HFFc6 (cell line): ENCODE results near the gene TMBIM1. TPM values are rescaled to one million over a fixed set of nuclear protein-coding genes. Genes with fewer than 3 reads are reported as not detected.
"Not testable (repeated sequence)": the region's sequence is repeated elsewhere in the genome, so short reads cannot be mapped to it uniquely, and the experiment has no call there.

Experiments
- DNase-seq: peaks from one replicate; pipeline ENCODE4 v3.0.0-alpha.2; 2018
- H3K27ac Mint-ChIP-seq: 2 replicates; pipeline ENCODE4 v1.8.0; 2020; ENCODE audit warnings: mild to moderate bottlenecking, mixed read lengths
- H3K27me3 Mint-ChIP-seq: 2 replicates; pipeline ENCODE4 v1.8.0; 2021; ENCODE audit warnings: mild to moderate bottlenecking, moderate library complexity, mixed read lengths; ENCODE audit not compliant: insufficient read depth
- H3K36me3 Mint-ChIP-seq: 2 replicates; pipeline ENCODE4 v1.8.0; 2021; ENCODE audit warnings: low read depth, mixed read lengths
- H3K4me1 Mint-ChIP-seq: 2 replicates; pipeline ENCODE4 v1.8.0; 2020; ENCODE audit warnings: low read depth, mixed read lengths
- H3K4me3 Mint-ChIP-seq: 2 replicates; pipeline ENCODE4 v1.8.0; 2020; ENCODE audit warnings: mild to moderate bottlenecking, moderate library complexity, mixed read lengths
- H3K9me3 Mint-ChIP-seq: 2 replicates; pipeline ENCODE4 v1.8.0; 2020; ENCODE audit warnings: mild to moderate bottlenecking, mixed read lengths
- total RNA-seq, 6 experiments: library from RNA; stranded (reverse); fragmentation: NEBNext Ultra II Directional; extraction: Animal tissue kit (Norgen Biotek cat#: 25700); gene quantifications; 2 replicates in 1 of 6; 3 replicates in 5 of 6; pipeline ENCODE4 v1.2.3, GENCODE V29; 2021
- TF ChIP-seq, protein P1 (sequence below): fragments of 200-600 bp; sonication (generic); IDR thresholded peaks from 2 replicates; pipeline ENCODE4 v1.5.0; 2021; ENCODE audit warnings: antibody characterized with exemption, mild to moderate bottlenecking

Gene TMBIM1
- total RNA-seq, 6 experiments from 2014 or later: 163 to 187 (median 176) TPM

GRCh38 chr2:218317303-218317630, 25.0 kb upstream of the TMBIM1 start:
- no peak for DNase-seq
- H3K36me3 Mint-ChIP-seq: no peaks in the 10 kb centered on the region
- no peak overlapping the region for H3K27ac Mint-ChIP-seq
- peaks cover 18% of the 10 kb centered on the region for H3K4me1 Mint-ChIP-seq
- peaks cover 5% of the 10 kb centered on the region for H3K27me3 Mint-ChIP-seq
- TF ChIP-seq, protein P1, sequence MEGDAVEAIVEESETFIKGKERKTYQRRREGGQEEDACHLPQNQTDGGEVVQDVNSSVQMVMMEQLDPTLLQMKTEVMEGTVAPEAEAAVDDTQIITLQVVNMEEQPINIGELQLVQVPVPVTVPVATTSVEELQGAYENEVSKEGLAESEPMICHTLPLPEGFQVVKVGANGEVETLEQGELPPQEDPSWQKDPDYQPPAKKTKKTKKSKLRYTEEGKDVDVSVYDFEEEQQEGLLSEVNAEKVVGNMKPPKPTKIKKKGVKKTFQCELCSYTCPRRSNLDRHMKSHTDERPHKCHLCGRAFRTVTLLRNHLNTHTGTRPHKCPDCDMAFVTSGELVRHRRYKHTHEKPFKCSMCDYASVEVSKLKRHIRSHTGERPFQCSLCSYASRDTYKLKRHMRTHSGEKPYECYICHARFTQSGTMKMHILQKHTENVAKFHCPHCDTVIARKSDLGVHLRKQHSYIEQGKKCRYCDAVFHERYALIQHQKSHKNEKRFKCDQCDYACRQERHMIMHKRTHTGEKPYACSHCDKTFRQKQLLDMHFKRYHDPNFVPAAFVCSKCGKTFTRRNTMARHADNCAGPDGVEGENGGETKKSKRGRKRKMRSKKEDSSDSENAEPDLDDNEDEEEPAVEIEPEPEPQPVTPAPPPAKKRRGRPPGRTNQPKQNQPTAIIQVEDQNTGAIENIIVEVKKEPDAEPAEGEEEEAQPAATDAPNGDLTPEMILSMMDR: no peak
- H3K9me3 Mint-ChIP-seq: no peaks in the 10 kb centered on the region
- H3K4me3 Mint-ChIP-seq: no peak overlapping the region

DNA sequence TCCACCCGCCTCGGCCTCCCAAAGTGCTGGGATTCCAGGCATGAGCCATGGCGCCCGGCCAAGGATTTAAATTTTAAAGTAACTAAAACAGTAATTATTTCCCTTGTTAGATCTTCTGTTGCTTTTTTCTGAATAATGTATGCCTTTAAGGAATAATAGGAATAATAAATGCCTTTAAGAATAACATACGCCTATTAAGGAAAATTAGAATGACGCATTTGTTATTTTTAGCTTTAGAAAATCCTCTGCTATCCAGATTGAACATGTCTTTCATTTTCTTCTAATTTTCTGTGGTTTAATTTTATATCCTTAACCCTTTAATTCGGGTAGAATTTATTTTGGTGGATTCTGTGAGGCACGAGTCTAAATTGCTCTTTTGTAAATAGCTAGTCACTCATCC, 23.1 kb upstream of the TMBIM1 start:
- Mint-ChIP-seq H3K36me3 (no peaks in the 10 kb centered on the region), H3K27me3 (peaks cover 6% of the 10 kb centered on the region), H3K4me3 (no peak overlapping the region), H3K27ac (no peak overlapping the region), H3K4me1 (peaks cover 16% of the 10 kb centered on the region; the same call in 1 of the 2 replicates), H3K9me3 (no peaks in the 10 kb centered on the region)
- DNase-seq: no peak
- TF ChIP-seq, protein P1: no peak

DNA sequence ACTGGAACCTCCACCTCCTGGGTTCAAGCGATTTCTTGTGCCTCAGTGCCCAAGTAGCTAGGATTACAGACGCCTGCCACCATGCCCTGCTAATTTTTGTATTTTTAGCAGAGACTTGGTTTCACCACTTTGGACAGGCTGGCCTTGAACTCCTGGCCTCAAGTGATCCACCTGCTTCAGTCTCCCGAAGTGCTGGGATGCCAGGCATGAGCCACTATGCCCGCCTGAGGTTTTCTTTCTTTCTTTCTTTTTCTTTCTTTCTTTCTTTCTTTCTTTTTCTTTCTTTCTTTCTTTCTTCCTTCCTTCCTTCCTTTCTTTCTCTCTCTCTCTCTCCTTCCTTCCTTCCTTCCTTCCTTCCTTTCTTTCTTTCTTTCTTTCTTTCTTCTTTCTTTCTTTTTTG, 22.5 kb upstream of the TMBIM1 start:
- H3K27me3 Mint-ChIP-seq, DNase-seq, H3K9me3 Mint-ChIP-seq, H3K36me3 Mint-ChIP-seq, H3K27ac Mint-ChIP-seq, H3K4me3 Mint-ChIP-seq: not testable (repeated sequence)
- H3K4me1 Mint-ChIP-seq: peaks cover 16% of the 10 kb centered on the region; the same call in 1 of the 2 replicates

DNA sequence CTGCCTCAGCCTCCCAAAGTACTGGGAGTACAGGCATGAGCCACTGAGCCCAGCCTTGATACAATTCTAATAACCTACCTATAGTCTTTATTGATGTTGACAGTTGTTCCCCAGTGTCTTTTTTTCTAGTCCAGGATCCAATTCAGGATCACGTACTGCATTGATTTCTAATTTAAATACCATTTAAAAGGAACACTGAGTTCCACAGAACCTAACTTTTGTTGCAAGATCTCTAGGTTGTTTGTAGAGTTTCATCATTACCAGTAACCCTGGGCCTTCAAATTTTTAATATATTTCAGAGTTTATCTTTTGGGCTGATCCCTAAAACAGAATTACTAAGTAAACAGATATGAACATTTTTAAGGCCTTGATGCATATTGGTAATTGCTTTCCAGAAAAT, 21.1 kb upstream of the TMBIM1 start:
- DNase-seq: no peak
- Mint-ChIP-seq H3K27ac (no peak overlapping the region), H3K4me1 (peaks cover 16% of the 10 kb centered on the region; the same call in 1 of the 2 replicates), H3K27me3 (peaks cover 7% of the 10 kb centered on the region), H3K36me3 (no peaks in the 10 kb centered on the region), H3K4me3 (no peak overlapping the region), H3K9me3 (no peaks in the 10 kb centered on the region)
- TF ChIP-seq, protein P1: no peak

DNA sequence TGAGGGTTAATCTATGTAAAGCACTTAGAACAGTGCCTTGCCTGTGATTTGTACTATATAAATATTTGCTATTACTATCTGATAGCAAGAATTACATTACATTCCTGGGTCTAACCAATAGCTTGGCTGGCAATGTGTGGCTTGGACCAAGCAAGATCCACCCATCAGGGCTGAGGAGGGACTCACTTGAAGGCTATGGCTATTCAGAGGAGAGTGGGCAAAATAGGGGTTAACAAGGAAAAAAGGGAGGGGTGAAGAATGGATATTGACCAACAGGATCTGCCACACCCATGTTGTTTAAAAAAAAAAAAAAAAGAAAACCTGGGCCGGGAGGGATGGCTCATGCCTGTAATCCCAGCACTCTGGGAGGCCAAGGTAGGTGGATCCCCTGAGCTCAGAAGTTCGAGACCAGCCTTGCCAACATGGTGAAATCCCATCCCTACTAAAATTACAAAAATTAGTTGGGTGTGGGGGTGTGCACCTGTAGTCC, 20.0 kb upstream of the TMBIM1 start:
- Mint-ChIP-seq H3K27me3 (peaks cover 11% of the 10 kb centered on the region), H3K4me3 (no peak overlapping the region), H3K9me3 (no peaks in the 10 kb centered on the region), H3K4me1 (peaks cover 16% of the 10 kb centered on the region; the same call in 1 of the 2 replicates), H3K27ac (no peak overlapping the region), H3K36me3 (no peaks in the 10 kb centered on the region)
- TF ChIP-seq, protein P1: no peak
- no peak for DNase-seq

DNA sequence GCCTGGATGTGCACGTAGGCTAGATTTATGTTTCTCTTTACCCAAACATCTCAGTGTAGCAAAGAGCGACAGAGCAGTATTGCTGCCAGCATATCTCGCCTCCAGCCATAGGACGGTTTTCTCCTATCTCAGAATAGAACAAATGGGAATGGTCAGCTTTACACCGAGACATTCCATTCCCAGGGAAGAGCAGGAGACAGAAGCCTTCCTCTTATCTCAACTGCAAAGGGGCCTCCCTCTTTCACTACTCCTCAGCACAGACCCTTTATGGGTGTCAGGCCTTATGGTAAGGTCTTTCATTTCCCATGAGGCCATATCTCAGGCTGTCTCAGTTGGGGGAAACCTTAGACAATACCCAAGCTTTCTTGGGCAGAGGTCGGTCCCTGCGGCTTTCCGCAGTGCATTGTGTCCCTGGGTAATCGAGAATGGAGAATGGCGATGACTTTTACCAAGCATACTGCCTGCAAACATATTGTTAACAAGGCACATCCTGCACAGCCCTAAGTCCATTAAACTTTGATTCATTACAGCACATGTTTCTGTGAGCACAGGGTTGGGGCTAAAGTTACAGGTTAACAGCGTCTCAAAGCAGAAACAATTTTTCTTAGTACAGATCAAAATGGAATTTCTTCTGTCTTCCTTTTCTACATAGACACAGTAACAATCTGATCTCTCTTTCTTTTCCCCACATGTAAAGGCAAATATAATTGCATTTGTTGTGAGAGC, 19.4 kb upstream of the TMBIM1 start:
- peaks cover 13% of the 10 kb centered on the region for H3K27me3 Mint-ChIP-seq
- DNase-seq, H3K9me3 Mint-ChIP-seq, H3K4me3 Mint-ChIP-seq, H3K36me3 Mint-ChIP-seq, H3K27ac Mint-ChIP-seq: not testable (repeated sequence)
- H3K4me1 Mint-ChIP-seq: peaks cover 14% of the 10 kb centered on the region; the same call in 1 of the 2 replicates
